SH-SY5Y (cell line): ENCODE measurements around the gene ASH1L.

Source experiments
- GATA2 ChIP-seq: IDR thresholded peaks from 2 replicates; pipeline ENCODE4 v1.6.1; 2011; ENCODE audit warnings: mild to moderate bottlenecking, low read depth, low read length
- GATA3 ChIP-seq: IDR thresholded peaks from 2 replicates; pipeline ENCODE4 v1.6.1; 2011; ENCODE audit warnings: low read depth, mild to moderate bottlenecking, low read length, moderate library complexity

DNA sequence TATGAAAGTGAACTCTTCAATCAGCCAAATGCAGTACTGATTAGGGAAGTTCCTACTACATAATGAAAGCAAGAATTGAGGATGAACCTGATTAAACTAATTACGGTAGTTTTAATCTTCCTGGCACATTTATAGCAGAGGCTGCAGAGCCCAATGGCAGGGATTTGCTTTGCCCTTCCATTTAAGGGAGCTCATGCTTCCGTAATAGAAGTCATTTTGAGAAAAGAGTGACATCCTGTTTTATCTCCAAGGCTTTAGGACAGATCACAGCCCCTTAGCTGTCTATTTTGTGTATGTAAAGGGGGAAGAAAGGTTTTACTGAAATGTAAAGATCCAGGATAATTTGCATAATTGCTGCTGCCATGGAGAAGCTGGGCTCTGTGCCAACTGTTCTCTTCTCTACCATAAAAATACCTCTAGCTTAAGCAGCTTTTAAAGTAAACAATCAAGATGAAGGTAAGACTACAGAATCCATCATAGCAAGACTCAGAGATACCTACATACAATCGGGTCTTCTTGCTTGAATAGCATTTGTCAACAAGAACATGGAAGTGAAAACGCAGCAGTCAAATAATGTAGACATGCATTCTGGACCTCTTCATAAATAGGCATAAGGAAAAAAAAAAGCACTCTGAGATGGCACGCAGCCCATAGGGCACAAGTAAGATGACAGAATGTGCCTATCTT, 62.5 kb downstream of the ASH1L start:
- TF ChIP-seq GATA2, result no peak
- TF ChIP-seq GATA3, result no peak
